Neural cell (in vitro differentiated cells): ENCODE measurements around the gene DAGLA. TPM values are rescaled to one million over a fixed set of nuclear protein-coding genes. Genes with fewer than 3 reads are reported as not detected.

Experiments
- H2AFZ ChIP-seq: fragments of 200-600, 300-800 bp; sonication (generic), shearing (Covaris generic); 2 replicates; pipeline ENCODE4 v1.6.0; 2014; ENCODE audit warnings: low read depth, mild to moderate bottlenecking, antibody characterized with exemption, low read length, moderate library complexity
- H3F3A ChIP-seq: fragments of 200-600 bp; shearing (Covaris generic); 2 replicates; pipeline ENCODE4 v1.6.1; 2016; ENCODE audit warnings: mild to moderate bottlenecking, moderate library complexity, mixed read lengths, antibody characterized with exemption, low read length; ENCODE audit not compliant: insufficient read depth, poor library complexity, severe bottlenecking
- H3K27ac ChIP-seq: fragments of 200-600, 300-800 bp; sonication (generic), shearing (Covaris generic); 2 replicates; pipeline ENCODE4 v1.5.1; 2014; ENCODE audit warnings: mild to moderate bottlenecking, low read length, moderate library complexity
- H3K27me3 ChIP-seq: fragments of 300-800, 200-600 bp; sonication (generic), shearing (Covaris generic); 2 replicates; pipeline ENCODE4 v1.6.0; 2014; ENCODE audit warnings: mild to moderate bottlenecking, low read depth, low read length, moderate library complexity; ENCODE audit not compliant: insufficient read depth
- H3K36me3 ChIP-seq: fragments of 300-800, 200-600 bp; sonication (generic), shearing (Covaris generic); 2 replicates; pipeline ENCODE4 v1.5.1; 2014; ENCODE audit warnings: mild to moderate bottlenecking, antibody characterized with exemption, low read length, moderate library complexity; ENCODE audit not compliant: insufficient read depth
- H3K4me2 ChIP-seq: fragments of 300-800, 200-600 bp; sonication (generic), shearing (Covaris generic); 2 replicates; pipeline ENCODE4 v1.6.0; 2014; ENCODE audit warnings: mild to moderate bottlenecking, low read length
- H3K4me3 ChIP-seq: fragments of 300-800, 200-600 bp; sonication (generic), shearing (Covaris generic); 2 replicates; pipeline ENCODE4 v1.5.1; 2014; ENCODE audit warnings: mild to moderate bottlenecking, low read length, moderate library complexity
- H3K79me2 ChIP-seq: fragments of 200-600 bp; shearing (Covaris generic); replicated peaks from 2 replicates; pipeline ENCODE4 v1.6.0; 2014; ENCODE audit warnings: mild to moderate bottlenecking, low read length, moderate library complexity; ENCODE audit not compliant: insufficient read depth
- H3K9ac ChIP-seq: fragments of 300-800, 200-600 bp; sonication (generic), shearing (Covaris generic); 2 replicates; pipeline ENCODE4 v1.6.1; 2016; ENCODE audit warnings: mild to moderate bottlenecking, low read length, mixed read lengths
- H3K9me2 ChIP-seq: fragments of 200-600 bp; shearing (Covaris generic); 2 replicates; pipeline ENCODE4 v1.6.1; 2016; ENCODE audit warnings: mild to moderate bottlenecking, low read length, mixed read lengths; ENCODE audit not compliant: insufficient read depth
- H3K9me3 ChIP-seq: fragments of 200-600, 300-800 bp; sonication (generic), shearing (Covaris generic); 2 replicates; pipeline ENCODE4 v1.6.1; 2016; ENCODE audit warnings: mild to moderate bottlenecking, mixed run types, low read length, moderate library complexity, mixed read lengths
- H4K20me1 ChIP-seq: fragments of 200-600 bp; shearing (Covaris generic); 2 replicates; pipeline ENCODE4 v1.6.1; 2016; ENCODE audit warnings: mild to moderate bottlenecking, mixed run types; ENCODE audit not compliant: insufficient read depth
- EP300 ChIP-seq: fragments of 450-650 bp; conservative IDR thresholded peaks from 2 replicates; pipeline ENCODE4 v1.6.1; 2014; ENCODE audit warnings: antibody characterized with exemption, mild to moderate bottlenecking, moderate library complexity; ENCODE audit not compliant: poor library complexity, severe bottlenecking
- EZH2 ChIP-seq: fragments of 200-600, 300-800 bp; shearing (Covaris generic), sonication (generic); IDR thresholded peaks from 2 replicates; pipeline ENCODE4 v1.6.1; 2014; ENCODE audit warnings: antibody characterized with exemption, low read length, borderline replicate concordance, mild to moderate bottlenecking; ENCODE audit not compliant: insufficient read depth, poor library complexity, severe bottlenecking
- MXI1 ChIP-seq: fragments of 450-650 bp; conservative IDR thresholded peaks from 2 replicates; pipeline ENCODE4 v1.6.1; 2014; ENCODE audit warnings: antibody characterized with exemption, mild to moderate bottlenecking; ENCODE audit not compliant: poor library complexity, severe bottlenecking
- POLR2AphosphoS5 ChIP-seq: IDR thresholded peaks from 2 replicates; pipeline ENCODE4 v1.6.1; 2012
- RAD21 ChIP-seq: fragments of 450-650 bp; conservative IDR thresholded peaks from 2 replicates; pipeline ENCODE4 v1.6.1; 2014; ENCODE audit warnings: antibody characterized with exemption, mild to moderate bottlenecking, moderate library complexity
- SMC3 ChIP-seq: fragments of 450-650 bp; conservative IDR thresholded peaks from 2 replicates; pipeline ENCODE4 v1.6.1; 2014; ENCODE audit warnings: antibody characterized with exemption, mild to moderate bottlenecking, moderate library complexity; ENCODE audit not compliant: poor library complexity
- TAF1 ChIP-seq: IDR thresholded peaks from 2 replicates; pipeline ENCODE4 v1.6.1; 2012; ENCODE audit warnings: low read depth
- polyA plus RNA-seq: library from polyadenylated mRNA; depleted of rRNA; stranded (reverse); fragments of >200 nt; gene quantifications from 2 replicates; pipeline ENCODE4 v1.2.3, GENCODE V29; 2014
- TF ChIP-seq, protein P1 (sequence below): fragments of 450-650 bp; IDR thresholded peaks from 2 replicates; pipeline ENCODE4 v1.5.1; 2014; ENCODE audit warnings: antibody characterized with exemption, mild to moderate bottlenecking, moderate library complexity; ENCODE audit not compliant: poor library complexity, severe bottlenecking
- TF ChIP-seq, protein P2 (sequence below): IDR thresholded peaks from 2 replicates; pipeline ENCODE4 v1.6.1; 2012; ENCODE audit warnings: borderline replicate concordance

Gene DAGLA
- polyA plus RNA-seq, 1 donor from 2014 or later, result 4.5 TPM

DNA sequence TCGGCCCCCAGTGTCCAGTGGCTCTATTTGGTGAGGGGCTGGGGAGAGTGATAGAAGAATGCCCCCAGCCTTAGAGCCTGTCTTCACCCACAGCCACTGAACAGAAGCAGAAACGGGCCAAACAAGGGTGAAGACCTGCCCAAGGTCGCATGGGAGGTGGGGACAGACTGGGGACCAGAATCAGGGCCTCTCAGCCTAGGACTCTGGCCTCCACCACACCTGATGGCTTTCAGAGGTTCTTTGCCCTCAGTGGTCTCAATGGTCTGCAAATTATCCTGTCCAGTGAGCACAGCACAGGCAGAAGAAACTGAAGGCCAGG is 67.7 kb downstream of the DAGLA start:
- Histone ChIP-seq H3K9me3 (no peaks in the 10 kb centered on the region), H2AFZ (no peak overlapping the region), H3F3A (no peaks in the 10 kb centered on the region), H3K36me3 (no peaks in the 10 kb centered on the region), H3K27me3 (peaks cover 10% of the 10 kb centered on the region), H3K27ac (no peak overlapping the region), H4K20me1 (no peaks in the 10 kb centered on the region), H3K4me3 (no peak overlapping the region), H3K79me2 (no peaks in the 10 kb centered on the region), H3K4me2 (no peak overlapping the region), H3K9me2 (no peaks in the 10 kb centered on the region), H3K9ac (no peak overlapping the region)
- no peak for TF ChIP-seq MXI1
- no peak for TF ChIP-seq TAF1
- TF ChIP-seq, protein P1, sequence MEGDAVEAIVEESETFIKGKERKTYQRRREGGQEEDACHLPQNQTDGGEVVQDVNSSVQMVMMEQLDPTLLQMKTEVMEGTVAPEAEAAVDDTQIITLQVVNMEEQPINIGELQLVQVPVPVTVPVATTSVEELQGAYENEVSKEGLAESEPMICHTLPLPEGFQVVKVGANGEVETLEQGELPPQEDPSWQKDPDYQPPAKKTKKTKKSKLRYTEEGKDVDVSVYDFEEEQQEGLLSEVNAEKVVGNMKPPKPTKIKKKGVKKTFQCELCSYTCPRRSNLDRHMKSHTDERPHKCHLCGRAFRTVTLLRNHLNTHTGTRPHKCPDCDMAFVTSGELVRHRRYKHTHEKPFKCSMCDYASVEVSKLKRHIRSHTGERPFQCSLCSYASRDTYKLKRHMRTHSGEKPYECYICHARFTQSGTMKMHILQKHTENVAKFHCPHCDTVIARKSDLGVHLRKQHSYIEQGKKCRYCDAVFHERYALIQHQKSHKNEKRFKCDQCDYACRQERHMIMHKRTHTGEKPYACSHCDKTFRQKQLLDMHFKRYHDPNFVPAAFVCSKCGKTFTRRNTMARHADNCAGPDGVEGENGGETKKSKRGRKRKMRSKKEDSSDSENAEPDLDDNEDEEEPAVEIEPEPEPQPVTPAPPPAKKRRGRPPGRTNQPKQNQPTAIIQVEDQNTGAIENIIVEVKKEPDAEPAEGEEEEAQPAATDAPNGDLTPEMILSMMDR, result no peak
- no peak for TF ChIP-seq EZH2
- TF ChIP-seq EP300, result no peak
- TF ChIP-seq POLR2AphosphoS5, result no peak
- TF ChIP-seq, protein P2, sequence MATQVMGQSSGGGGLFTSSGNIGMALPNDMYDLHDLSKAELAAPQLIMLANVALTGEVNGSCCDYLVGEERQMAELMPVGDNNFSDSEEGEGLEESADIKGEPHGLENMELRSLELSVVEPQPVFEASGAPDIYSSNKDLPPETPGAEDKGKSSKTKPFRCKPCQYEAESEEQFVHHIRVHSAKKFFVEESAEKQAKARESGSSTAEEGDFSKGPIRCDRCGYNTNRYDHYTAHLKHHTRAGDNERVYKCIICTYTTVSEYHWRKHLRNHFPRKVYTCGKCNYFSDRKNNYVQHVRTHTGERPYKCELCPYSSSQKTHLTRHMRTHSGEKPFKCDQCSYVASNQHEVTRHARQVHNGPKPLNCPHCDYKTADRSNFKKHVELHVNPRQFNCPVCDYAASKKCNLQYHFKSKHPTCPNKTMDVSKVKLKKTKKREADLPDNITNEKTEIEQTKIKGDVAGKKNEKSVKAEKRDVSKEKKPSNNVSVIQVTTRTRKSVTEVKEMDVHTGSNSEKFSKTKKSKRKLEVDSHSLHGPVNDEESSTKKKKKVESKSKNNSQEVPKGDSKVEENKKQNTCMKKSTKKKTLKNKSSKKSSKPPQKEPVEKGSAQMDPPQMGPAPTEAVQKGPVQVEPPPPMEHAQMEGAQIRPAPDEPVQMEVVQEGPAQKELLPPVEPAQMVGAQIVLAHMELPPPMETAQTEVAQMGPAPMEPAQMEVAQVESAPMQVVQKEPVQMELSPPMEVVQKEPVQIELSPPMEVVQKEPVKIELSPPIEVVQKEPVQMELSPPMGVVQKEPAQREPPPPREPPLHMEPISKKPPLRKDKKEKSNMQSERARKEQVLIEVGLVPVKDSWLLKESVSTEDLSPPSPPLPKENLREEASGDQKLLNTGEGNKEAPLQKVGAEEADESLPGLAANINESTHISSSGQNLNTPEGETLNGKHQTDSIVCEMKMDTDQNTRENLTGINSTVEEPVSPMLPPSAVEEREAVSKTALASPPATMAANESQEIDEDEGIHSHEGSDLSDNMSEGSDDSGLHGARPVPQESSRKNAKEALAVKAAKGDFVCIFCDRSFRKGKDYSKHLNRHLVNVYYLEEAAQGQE, result no peak
- TF ChIP-seq RAD21, result no peak
- no peak for TF ChIP-seq SMC3

DNA sequence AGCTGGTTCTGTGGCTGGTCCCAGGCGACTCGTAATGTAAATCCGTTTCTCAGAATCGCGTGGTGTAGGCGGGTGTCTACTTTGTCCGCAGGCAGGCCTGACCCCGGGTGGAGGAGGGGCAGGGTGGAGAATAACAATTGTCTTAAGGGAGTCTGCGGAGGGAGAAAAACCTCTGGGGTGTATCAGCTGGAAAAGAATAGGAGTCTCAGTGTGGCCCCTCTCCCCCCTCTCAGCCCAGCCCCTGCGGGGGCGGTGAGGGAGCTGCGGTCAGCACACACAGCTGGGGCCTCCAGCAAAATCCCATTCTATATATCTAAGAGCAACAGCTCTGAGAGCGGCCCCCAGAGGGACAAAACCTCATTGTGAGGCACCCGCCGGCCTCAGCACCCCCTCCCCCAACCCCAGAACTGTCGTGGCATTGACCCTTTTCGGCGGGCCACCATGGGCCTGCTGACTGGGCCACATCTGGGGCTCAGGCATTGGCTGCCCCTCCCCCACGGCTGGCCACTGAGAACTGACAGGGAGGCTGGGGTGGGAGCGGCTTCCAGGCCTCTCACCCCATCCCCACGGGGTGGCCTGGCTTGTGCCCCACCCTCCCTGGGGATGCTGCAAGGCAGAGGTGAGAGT is 69.5 kb downstream of the DAGLA start:
- Histone ChIP-seq H3K27ac (no peak overlapping the region), H3K9me2 (no peaks in the 10 kb centered on the region)
- TF ChIP-seq TAF1, result no peak
- TF ChIP-seq POLR2AphosphoS5, result no peak
- TF ChIP-seq, protein P1, result no peak
- no peak for TF ChIP-seq EZH2
- TF ChIP-seq, protein P2, result no peak
- TF ChIP-seq MXI1, result no peak
- no peak for TF ChIP-seq EP300
- TF ChIP-seq RAD21, result no peak
- no peak for TF ChIP-seq SMC3

More for the DNA sequence above, 69.5 kb downstream of the DAGLA start:
- Histone ChIP-seq H3K9ac (no peak overlapping the region), H3K27me3 (peaks cover 15% of the 10 kb centered on the region), H3F3A (no peaks in the 10 kb centered on the region), H3K79me2 (no peaks in the 10 kb centered on the region), H3K4me3 (no peak overlapping the region), H4K20me1 (no peaks in the 10 kb centered on the region), H3K36me3 (no peaks in the 10 kb centered on the region), H2AFZ (no peak overlapping the region), H3K4me2 (no peak overlapping the region), H3K9me3 (no peaks in the 10 kb centered on the region)
